Gastrocnemius medialis (tissue), 4 donors: ENCODE measurements around the gene DGKZ.

Source experiments
- CTCF ChIP-seq, 5 experiments: fragments of 450-650 bp in 3 of 5; fragments of 200-600 bp in 2 of 5; sonication (generic) in 2 of 5; IDR thresholded peaks in 4 of 5; conservative IDR thresholded peaks in 1 of 5; 1 replicate in 4 of 5; 2 replicates in 1 of 5; pipeline ENCODE4 v1.5.1; 2016 to 2019; ENCODE audit warnings: antibody characterized with exemption in 5 of 5, mild to moderate bottlenecking in 3 of 5, moderate library complexity in 3 of 5
- POLR2A ChIP-seq, 2 donors: fragments of 450-650 bp; IDR thresholded peaks; one replicate each; pipeline ENCODE4 v1.6.1; 2017; ENCODE audit warnings: antibody characterized with exemption in 2 of 2, mild to moderate bottlenecking in 2 of 2, moderate library complexity in 2 of 2

GRCh38 chr11:46353698-46354097 lies 6.4 kb downstream of the DGKZ start:
- TF ChIP-seq CTCF (IDR thresholded peaks at IDR 0.05 in 4 of 5, conservative IDR thresholded peaks at IDR 0.05 in 1 of 5) (no peak), POLR2A (IDR thresholded peaks at IDR 0.05) (no peak)
